Neural cell (in vitro differentiated cells): Measurements from ENCODE around the gene ALX1. TPM values are rescaled to one million over a fixed set of nuclear protein-coding genes. Genes with fewer than 3 reads are reported as not detected.

ENCODE experiments used
- H2AFZ ChIP-seq: fragments of 200-600, 300-800 bp; sonication (generic), shearing (Covaris generic); 2 replicates; pipeline ENCODE4 v1.6.0; 2014; ENCODE audit warnings: low read depth, mild to moderate bottlenecking, antibody characterized with exemption, low read length, moderate library complexity
- H3F3A ChIP-seq: fragments of 200-600 bp; shearing (Covaris generic); 2 replicates; pipeline ENCODE4 v1.6.1; 2016; ENCODE audit warnings: mild to moderate bottlenecking, moderate library complexity, mixed read lengths, antibody characterized with exemption, low read length; ENCODE audit not compliant: insufficient read depth, poor library complexity, severe bottlenecking
- H3K27ac ChIP-seq: fragments of 200-600, 300-800 bp; sonication (generic), shearing (Covaris generic); 2 replicates; pipeline ENCODE4 v1.5.1; 2014; ENCODE audit warnings: mild to moderate bottlenecking, low read length, moderate library complexity
- H3K27me3 ChIP-seq: fragments of 300-800, 200-600 bp; sonication (generic), shearing (Covaris generic); 2 replicates; pipeline ENCODE4 v1.6.0; 2014; ENCODE audit warnings: mild to moderate bottlenecking, low read depth, low read length, moderate library complexity; ENCODE audit not compliant: insufficient read depth
- H3K36me3 ChIP-seq: fragments of 300-800, 200-600 bp; sonication (generic), shearing (Covaris generic); 2 replicates; pipeline ENCODE4 v1.5.1; 2014; ENCODE audit warnings: mild to moderate bottlenecking, antibody characterized with exemption, low read length, moderate library complexity; ENCODE audit not compliant: insufficient read depth
- H3K4me2 ChIP-seq: fragments of 300-800, 200-600 bp; sonication (generic), shearing (Covaris generic); 2 replicates; pipeline ENCODE4 v1.6.0; 2014; ENCODE audit warnings: mild to moderate bottlenecking, low read length
- H3K4me3 ChIP-seq: fragments of 300-800, 200-600 bp; sonication (generic), shearing (Covaris generic); 2 replicates; pipeline ENCODE4 v1.5.1; 2014; ENCODE audit warnings: mild to moderate bottlenecking, low read length, moderate library complexity
- H3K79me2 ChIP-seq: fragments of 200-600 bp; shearing (Covaris generic); replicated peaks from 2 replicates; pipeline ENCODE4 v1.6.0; 2014; ENCODE audit warnings: mild to moderate bottlenecking, low read length, moderate library complexity; ENCODE audit not compliant: insufficient read depth
- H3K9ac ChIP-seq: fragments of 300-800, 200-600 bp; sonication (generic), shearing (Covaris generic); 2 replicates; pipeline ENCODE4 v1.6.1; 2016; ENCODE audit warnings: mild to moderate bottlenecking, low read length, mixed read lengths
- H3K9me2 ChIP-seq: fragments of 200-600 bp; shearing (Covaris generic); 2 replicates; pipeline ENCODE4 v1.6.1; 2016; ENCODE audit warnings: mild to moderate bottlenecking, low read length, mixed read lengths; ENCODE audit not compliant: insufficient read depth
- H3K9me3 ChIP-seq: fragments of 200-600, 300-800 bp; sonication (generic), shearing (Covaris generic); 2 replicates; pipeline ENCODE4 v1.6.1; 2016; ENCODE audit warnings: mild to moderate bottlenecking, mixed run types, low read length, moderate library complexity, mixed read lengths
- H4K20me1 ChIP-seq: fragments of 200-600 bp; shearing (Covaris generic); 2 replicates; pipeline ENCODE4 v1.6.1; 2016; ENCODE audit warnings: mild to moderate bottlenecking, mixed run types; ENCODE audit not compliant: insufficient read depth
- EP300 ChIP-seq: fragments of 450-650 bp; conservative IDR thresholded peaks from 2 replicates; pipeline ENCODE4 v1.6.1; 2014; ENCODE audit warnings: antibody characterized with exemption, mild to moderate bottlenecking, moderate library complexity; ENCODE audit not compliant: poor library complexity, severe bottlenecking
- EZH2 ChIP-seq: fragments of 200-600, 300-800 bp; shearing (Covaris generic), sonication (generic); IDR thresholded peaks from 2 replicates; pipeline ENCODE4 v1.6.1; 2014; ENCODE audit warnings: antibody characterized with exemption, low read length, borderline replicate concordance, mild to moderate bottlenecking; ENCODE audit not compliant: insufficient read depth, poor library complexity, severe bottlenecking
- MXI1 ChIP-seq: fragments of 450-650 bp; conservative IDR thresholded peaks from 2 replicates; pipeline ENCODE4 v1.6.1; 2014; ENCODE audit warnings: antibody characterized with exemption, mild to moderate bottlenecking; ENCODE audit not compliant: poor library complexity, severe bottlenecking
- POLR2AphosphoS5 ChIP-seq: IDR thresholded peaks from 2 replicates; pipeline ENCODE4 v1.6.1; 2012
- RAD21 ChIP-seq: fragments of 450-650 bp; conservative IDR thresholded peaks from 2 replicates; pipeline ENCODE4 v1.6.1; 2014; ENCODE audit warnings: antibody characterized with exemption, mild to moderate bottlenecking, moderate library complexity
- polyA plus RNA-seq: library from polyadenylated mRNA; depleted of rRNA; stranded (reverse); fragments of >200 nt; gene quantifications from 2 replicates; pipeline ENCODE4 v1.2.3, GENCODE V29; 2014
- TF ChIP-seq, protein P1 (sequence below): IDR thresholded peaks from 2 replicates; pipeline ENCODE4 v1.6.1; 2012; ENCODE audit warnings: borderline replicate concordance
- TF ChIP-seq, protein P2 (sequence below): fragments of 450-650 bp; IDR thresholded peaks from 2 replicates; pipeline ENCODE4 v1.5.1; 2014; ENCODE audit warnings: antibody characterized with exemption, mild to moderate bottlenecking, moderate library complexity; ENCODE audit not compliant: poor library complexity, severe bottlenecking

ALX1 gene
- polyA plus RNA-seq, 1 donor from 2014 or later, result 0.43 TPM

DNA sequence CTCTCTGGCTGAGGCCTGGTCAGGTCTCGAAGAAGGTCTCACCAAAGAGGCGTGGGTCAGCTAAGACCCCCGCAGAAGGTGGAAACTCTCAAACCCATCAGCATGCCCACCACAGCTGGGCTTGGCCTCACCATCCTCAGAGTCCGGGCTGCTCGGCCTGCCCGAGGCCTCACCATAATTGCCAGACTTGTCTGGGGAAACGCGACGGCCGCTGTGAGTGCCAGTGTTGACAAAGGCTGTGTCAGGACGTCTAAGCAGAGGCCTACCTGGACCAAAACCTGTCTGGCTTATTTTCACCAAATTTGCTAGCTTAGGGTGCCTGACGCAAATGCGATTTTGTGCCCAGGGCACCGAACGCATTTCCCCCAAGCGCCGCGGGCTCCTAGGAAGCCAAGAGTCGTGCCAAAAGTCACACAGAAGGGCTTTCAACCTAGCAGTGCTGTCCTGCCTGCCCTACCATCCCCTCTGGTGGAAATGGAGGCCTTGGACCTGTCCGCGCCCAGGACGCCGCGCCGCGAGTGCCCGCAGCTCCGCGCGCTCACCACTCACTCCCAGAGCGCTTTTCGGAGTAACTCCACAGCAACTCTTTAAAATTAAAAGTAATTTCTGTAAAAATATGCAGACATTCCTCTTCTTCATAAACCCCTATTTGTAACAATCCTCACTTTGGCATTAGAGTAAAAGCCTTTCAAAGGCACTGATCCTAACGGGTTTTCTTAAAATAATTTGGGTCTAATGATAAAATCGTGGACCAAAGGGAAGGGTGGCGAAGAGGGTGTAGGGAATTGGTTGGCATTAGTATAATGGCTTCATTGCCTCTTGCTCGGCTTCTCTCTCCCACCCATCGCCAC lies 1.2 kb upstream of the ALX1 start:
- Histone ChIP-seq H3K9me3 (peaks cover 16% of the 10 kb centered on the region), H3K4me2 (no peak overlapping the region), H3K79me2 (no peaks in the 10 kb centered on the region), H2AFZ (no peak overlapping the region), H3K4me3 (no peak overlapping the region), H4K20me1 (no peaks in the 10 kb centered on the region), H3K9ac (no peak overlapping the region), H3K9me2 (no peaks in the 10 kb centered on the region), H3K36me3 (no peaks in the 10 kb centered on the region), H3K27me3 (peaks cover 100% of the 10 kb centered on the region), H3K27ac (no peak overlapping the region), H3F3A (no peaks in the 10 kb centered on the region)
- TF ChIP-seq EP300, result no peak
- no peak for TF ChIP-seq EZH2
- TF ChIP-seq RAD21, result no peak
- TF ChIP-seq MXI1, result no peak
- TF ChIP-seq POLR2AphosphoS5, result peak; percentile 2

DNA sequence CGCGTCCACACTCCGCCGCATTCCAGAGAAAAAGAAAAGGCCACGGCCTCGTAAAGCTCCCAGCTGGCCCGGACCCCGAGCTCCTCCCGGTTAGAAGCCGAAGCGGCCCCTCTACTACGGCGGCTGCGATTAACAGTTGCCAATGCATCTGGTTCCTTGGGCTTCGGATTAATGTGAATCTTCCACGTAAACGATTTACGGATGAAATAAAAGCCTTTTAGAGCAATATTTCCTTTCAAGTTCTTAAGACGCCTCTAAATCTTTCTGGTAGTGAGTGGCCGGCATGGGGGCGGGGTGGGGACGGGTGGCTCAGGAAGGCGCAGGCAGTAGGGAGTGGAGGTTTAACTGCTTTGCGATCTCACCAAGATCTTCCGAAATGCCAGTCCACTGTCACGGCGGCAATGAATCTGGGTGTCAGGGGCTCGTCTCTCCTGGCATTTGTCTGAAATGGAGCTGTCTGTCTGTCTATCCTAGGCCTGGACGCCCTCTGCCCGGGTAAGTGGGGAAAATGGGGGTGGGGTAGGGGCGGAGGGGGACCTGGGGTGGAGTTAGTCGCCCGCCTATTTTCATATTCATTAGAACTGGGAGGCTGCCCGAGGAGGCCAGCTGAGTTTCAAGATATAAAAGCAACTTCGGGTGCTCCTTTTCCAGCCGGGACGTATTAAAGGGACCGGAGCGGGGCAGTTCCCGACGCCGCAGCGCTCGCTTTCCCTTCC lies 413 bp upstream of the ALX1 start:
- Histone ChIP-seq H3K27me3 (peaks cover 99% of the 10 kb centered on the region), H2AFZ (no peak overlapping the region), H3K4me3 (peak overlapping the region; percentile 63), H3K9me3 (peaks cover 16% of the 10 kb centered on the region), H3K4me2 (no peak overlapping the region), H3K9me2 (no peaks in the 10 kb centered on the region), H3K9ac (no peak overlapping the region), H3K27ac (no peak overlapping the region), H3F3A (no peaks in the 10 kb centered on the region), H3K79me2 (no peaks in the 10 kb centered on the region), H4K20me1 (no peaks in the 10 kb centered on the region), H3K36me3 (no peaks in the 10 kb centered on the region)
- TF ChIP-seq, protein P1, sequence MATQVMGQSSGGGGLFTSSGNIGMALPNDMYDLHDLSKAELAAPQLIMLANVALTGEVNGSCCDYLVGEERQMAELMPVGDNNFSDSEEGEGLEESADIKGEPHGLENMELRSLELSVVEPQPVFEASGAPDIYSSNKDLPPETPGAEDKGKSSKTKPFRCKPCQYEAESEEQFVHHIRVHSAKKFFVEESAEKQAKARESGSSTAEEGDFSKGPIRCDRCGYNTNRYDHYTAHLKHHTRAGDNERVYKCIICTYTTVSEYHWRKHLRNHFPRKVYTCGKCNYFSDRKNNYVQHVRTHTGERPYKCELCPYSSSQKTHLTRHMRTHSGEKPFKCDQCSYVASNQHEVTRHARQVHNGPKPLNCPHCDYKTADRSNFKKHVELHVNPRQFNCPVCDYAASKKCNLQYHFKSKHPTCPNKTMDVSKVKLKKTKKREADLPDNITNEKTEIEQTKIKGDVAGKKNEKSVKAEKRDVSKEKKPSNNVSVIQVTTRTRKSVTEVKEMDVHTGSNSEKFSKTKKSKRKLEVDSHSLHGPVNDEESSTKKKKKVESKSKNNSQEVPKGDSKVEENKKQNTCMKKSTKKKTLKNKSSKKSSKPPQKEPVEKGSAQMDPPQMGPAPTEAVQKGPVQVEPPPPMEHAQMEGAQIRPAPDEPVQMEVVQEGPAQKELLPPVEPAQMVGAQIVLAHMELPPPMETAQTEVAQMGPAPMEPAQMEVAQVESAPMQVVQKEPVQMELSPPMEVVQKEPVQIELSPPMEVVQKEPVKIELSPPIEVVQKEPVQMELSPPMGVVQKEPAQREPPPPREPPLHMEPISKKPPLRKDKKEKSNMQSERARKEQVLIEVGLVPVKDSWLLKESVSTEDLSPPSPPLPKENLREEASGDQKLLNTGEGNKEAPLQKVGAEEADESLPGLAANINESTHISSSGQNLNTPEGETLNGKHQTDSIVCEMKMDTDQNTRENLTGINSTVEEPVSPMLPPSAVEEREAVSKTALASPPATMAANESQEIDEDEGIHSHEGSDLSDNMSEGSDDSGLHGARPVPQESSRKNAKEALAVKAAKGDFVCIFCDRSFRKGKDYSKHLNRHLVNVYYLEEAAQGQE, result no peak
- TF ChIP-seq, protein P2, sequence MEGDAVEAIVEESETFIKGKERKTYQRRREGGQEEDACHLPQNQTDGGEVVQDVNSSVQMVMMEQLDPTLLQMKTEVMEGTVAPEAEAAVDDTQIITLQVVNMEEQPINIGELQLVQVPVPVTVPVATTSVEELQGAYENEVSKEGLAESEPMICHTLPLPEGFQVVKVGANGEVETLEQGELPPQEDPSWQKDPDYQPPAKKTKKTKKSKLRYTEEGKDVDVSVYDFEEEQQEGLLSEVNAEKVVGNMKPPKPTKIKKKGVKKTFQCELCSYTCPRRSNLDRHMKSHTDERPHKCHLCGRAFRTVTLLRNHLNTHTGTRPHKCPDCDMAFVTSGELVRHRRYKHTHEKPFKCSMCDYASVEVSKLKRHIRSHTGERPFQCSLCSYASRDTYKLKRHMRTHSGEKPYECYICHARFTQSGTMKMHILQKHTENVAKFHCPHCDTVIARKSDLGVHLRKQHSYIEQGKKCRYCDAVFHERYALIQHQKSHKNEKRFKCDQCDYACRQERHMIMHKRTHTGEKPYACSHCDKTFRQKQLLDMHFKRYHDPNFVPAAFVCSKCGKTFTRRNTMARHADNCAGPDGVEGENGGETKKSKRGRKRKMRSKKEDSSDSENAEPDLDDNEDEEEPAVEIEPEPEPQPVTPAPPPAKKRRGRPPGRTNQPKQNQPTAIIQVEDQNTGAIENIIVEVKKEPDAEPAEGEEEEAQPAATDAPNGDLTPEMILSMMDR, result no peak
- TF ChIP-seq POLR2AphosphoS5, result peak; percentile 23
- no peak for TF ChIP-seq RAD21
- no peak for TF ChIP-seq EP300
- no peak for TF ChIP-seq MXI1
